Stimulated activated CD8-positive, alpha-beta memory T cell treated with anti-CD3 and anti-CD28 coated beads, Interleukin-7, amount 100 ng/mL, for 24 hours (primary cell): ENCODE data around the gene GRK2.
"Not testable (repeated sequence)": the region's sequence is repeated elsewhere in the genome, so short reads cannot be mapped to it uniquely, and the experiment has no call there.

ENCODE experiments used
- DNase-seq: peaks from one replicate; pipeline ENCODE4 v3.0.0-alpha.2; 2020; ENCODE audit warnings: low read depth

The GRK2 gene

GRCh38 chr11:67254798-67255197 lies 11.5 kb upstream of the GRK2 start:
- DNase-seq = no peak

- DNase-seq = no peak
Observed at GRCh38 chr11:67255353-67255752, 10.9 kb upstream of the GRK2 start.

- DNase-seq = no peak
Observed at GRCh38 chr11:67255864-67256263, 10.4 kb upstream of the GRK2 start.

- DNase-seq = no peak
Observed at GRCh38 chr11:67256477-67257135, 9.7 kb upstream of the GRK2 start.

- DNase-seq = no peak
Observed at GRCh38 chr11:67260406-67260805, 5.9 kb upstream of the GRK2 start.

GRCh38 chr11:67260885-67261639 lies 5.2 kb upstream of the GRK2 start:
- DNase-seq = not testable (repeated sequence)

GRCh38 chr11:67261640-67261945 lies 4.7 kb upstream of the GRK2 start:
- DNase-seq = no peak

- DNase-seq = no peak
Observed at GRCh38 chr11:67261946-67262681, 4.2 kb upstream of the GRK2 start.

- no peak for DNase-seq
Observed at GRCh38 chr11:67262731-67263675, 3.3 kb upstream of the GRK2 start.

GRCh38 chr11:67264260-67264659 lies 2.0 kb upstream of the GRK2 start:
- no peak for DNase-seq

- DNase-seq = no peak
Observed at GRCh38 chr11:67264877-67265632, 1.2 kb upstream of the GRK2 start.

- DNase-seq = no peak
Observed at GRCh38 chr11:67265633-67266448, 432 bp upstream of the GRK2 start.

GRCh38 chr11:67267188-67268080 lies 1.2 kb downstream of the GRK2 start:
- DNase-seq = no peak

GRCh38 chr11:67268081-67268961 lies 2.0 kb downstream of the GRK2 start:
- no peak for DNase-seq

GRCh38 chr11:67268962-67269268 lies 2.6 kb downstream of the GRK2 start:
- DNase-seq = no peak

GRCh38 chr11:67269401-67270255 lies 3.4 kb downstream of the GRK2 start:
- no peak for DNase-seq
